Endodermal cell (in vitro differentiated cells): ENCODE data around the gene RGS11. TPM values are rescaled to one million over a fixed set of nuclear protein-coding genes. Genes with fewer than 3 reads are reported as not detected.

Experiments used
- DNase-seq: peaks from one replicate; pipeline ENCODE4 v3.0.0-alpha.2; 2017
- H3K27ac ChIP-seq: 2 replicates; pipeline ENCODE4 v1.5.1; 2013; ENCODE audit warnings: mild to moderate bottlenecking, low read depth, low read length, moderate library complexity
- H3K27me3 ChIP-seq: 2 replicates; pipeline ENCODE4 v1.6.1; 2013; ENCODE audit warnings: mild to moderate bottlenecking, low read length, moderate library complexity; ENCODE audit not compliant: insufficient read depth, control insufficient read depth, poor library complexity, severe bottlenecking
- H3K36me3 ChIP-seq: 2 replicates; pipeline ENCODE4 v1.7.0; 2013; ENCODE audit warnings: mild to moderate bottlenecking, low read length, moderate library complexity; ENCODE audit not compliant: control insufficient read depth, insufficient read depth
- H3K4me1 ChIP-seq: one replicate; pipeline ENCODE4 v1.7.0; 2013; ENCODE audit warnings: low read length; ENCODE audit not compliant: control insufficient read depth, insufficient read depth
- H3K4me3 ChIP-seq: 2 replicates; pipeline ENCODE4 v1.5.1; 2013; ENCODE audit warnings: mild to moderate bottlenecking, low read length, moderate library complexity
- H3K9ac ChIP-seq: 2 replicates; pipeline ENCODE4 v1.6.1; 2013; ENCODE audit warnings: mild to moderate bottlenecking, low read length, moderate library complexity; ENCODE audit not compliant: poor library complexity, severe bottlenecking; ENCODE audit errors: extremely low read depth
- H3K9me3 ChIP-seq: 2 replicates; pipeline ENCODE4 v1.6.1; 2013; ENCODE audit warnings: mild to moderate bottlenecking, low read length, moderate library complexity; ENCODE audit not compliant: control insufficient read depth
- H3K27ac Mint-ChIP-seq: 2 replicates; pipeline ENCODE4 v1.8.0; 2020; ENCODE audit warnings: mixed read lengths
- H3K27me3 Mint-ChIP-seq: 2 replicates; pipeline ENCODE4 v1.8.0; 2021; ENCODE audit warnings: mild to moderate bottlenecking, mixed read lengths; ENCODE audit not compliant: insufficient read depth
- H3K36me3 Mint-ChIP-seq: 2 replicates; pipeline ENCODE4 v1.8.0; 2020; ENCODE audit warnings: low read depth, mixed read lengths
- H3K4me1 Mint-ChIP-seq: 2 replicates; pipeline ENCODE4 v1.8.0; 2020; ENCODE audit warnings: mixed read lengths
- H3K4me3 Mint-ChIP-seq: 2 replicates; pipeline ENCODE4 v1.8.0; 2020; ENCODE audit warnings: mild to moderate bottlenecking, moderate library complexity, mixed read lengths
- H3K9me3 Mint-ChIP-seq: 2 replicates; pipeline ENCODE4 v1.8.0; 2020; ENCODE audit warnings: mild to moderate bottlenecking, mixed read lengths
- CTCF ChIP-seq: fragments of 200-600 bp; sonication (generic); conservative IDR thresholded peaks from 2 replicates; pipeline ENCODE4 v1.5.0; 2021; ENCODE audit warnings: antibody characterized with exemption, mild to moderate bottlenecking
- WGBS, 2 experiments: methylation state at CpG; one replicate each; pipeline versions ENCODE4 v1.1.5 to v1.1.7; 2013; ENCODE audit warnings: missing lambda C conversion rate in 2 of 2, mixed read lengths in 1 of 2; ENCODE audit not compliant: insufficient coverage in 1 of 2, insufficient read length in 1 of 2; 5-methylcytosine and 5-hydroxymethylcytosine counted together
- total RNA-seq, 2 donors: library from RNA; stranded (reverse); fragmentation: NEBNext Ultra II Directional in 1 of 2; extraction: Animal tissue kit (Norgen Biotek cat#: 25700) in 1 of 2; gene quantifications; 2 replicates in 1 of 2; 3 replicates in 1 of 2; pipeline ENCODE4 v1.2.1, GENCODE V29; 2021

RGS11 gene
- total RNA-seq, 2 donors from 2014 or later, result 2.0 to 7.8 TPM

GRCh38 chr16:322476-323143 lies 46.9 kb upstream of the RGS11 start:
- H3K4me1 Mint-ChIP-seq, result peaks cover 23% of the 10 kb centered on the region
- no peaks in the 10 kb centered on the region for H3K4me1 ChIP-seq
- no peak overlapping the region for H3K4me3 ChIP-seq
- H3K9me3 ChIP-seq, result no peaks in the 10 kb centered on the region
- no peaks in the 10 kb centered on the region for H3K9me3 Mint-ChIP-seq
- peaks cover 24% of the 10 kb centered on the region for H3K36me3 ChIP-seq
- H3K27me3 ChIP-seq, result no peaks in the 10 kb centered on the region
- no peaks in the 10 kb centered on the region for H3K27me3 Mint-ChIP-seq
- no peak overlapping the region for H3K27ac ChIP-seq
- WGBS, 2 experiments, result 93 to 94% methylated on average over 8 to 13 of the region's 13 CpGs
- DNase-seq, result no peak
- peaks cover 20% of the 10 kb centered on the region for H3K36me3 Mint-ChIP-seq
- TF ChIP-seq CTCF, result no peak
- no peak overlapping the region for H3K4me3 Mint-ChIP-seq
- no peak overlapping the region for H3K9ac ChIP-seq
- peak overlapping the region; percentile 52 for H3K27ac Mint-ChIP-seq

GRCh38 chr16:321532-321931 lies 45.8 kb upstream of the RGS11 start:
- Histone ChIP-seq H3K9me3 (no peaks in the 10 kb centered on the region), H3K4me1 (no peaks in the 10 kb centered on the region), H3K27me3 (no peaks in the 10 kb centered on the region), H3K9ac (no peak overlapping the region), H3K4me3 (no peak overlapping the region), H3K27ac (no peak overlapping the region), H3K36me3 (peaks cover 24% of the 10 kb centered on the region)
- Mint-ChIP-seq H3K27ac (no peak overlapping the region), H3K36me3 (peaks cover 20% of the 10 kb centered on the region), H3K4me1 (peaks cover 27% of the 10 kb centered on the region), H3K4me3 (no peak overlapping the region), H3K27me3 (no peaks in the 10 kb centered on the region), H3K9me3 (no peaks in the 10 kb centered on the region)
- DNase-seq, result no peak
- no peak for TF ChIP-seq CTCF
- 86 to 90% methylated on average over 8 to 9 of the region's 9 CpGs for WGBS, 2 experiments

GRCh38 chr16:320206-320605 lies 44.5 kb upstream of the RGS11 start:
- H3K9ac ChIP-seq, result no peak overlapping the region
- DNase-seq, result no peak
- no peaks in the 10 kb centered on the region for H3K9me3 Mint-ChIP-seq
- no peak overlapping the region for H3K4me3 Mint-ChIP-seq
- peaks cover 24% of the 10 kb centered on the region for H3K36me3 ChIP-seq
- no peaks in the 10 kb centered on the region for H3K27me3 ChIP-seq
- WGBS, 2 experiments, result 92 to 99% methylated on average over 3 to 5 of the region's 5 CpGs
- H3K36me3 Mint-ChIP-seq, result peaks cover 22% of the 10 kb centered on the region
- no peaks in the 10 kb centered on the region for H3K9me3 ChIP-seq
- no peak for TF ChIP-seq CTCF
- H3K4me3 ChIP-seq, result no peak overlapping the region
- H3K27ac ChIP-seq, result no peak overlapping the region
- peaks cover 22% of the 10 kb centered on the region for H3K4me1 Mint-ChIP-seq
- H3K27me3 Mint-ChIP-seq, result no peaks in the 10 kb centered on the region
- no peaks in the 10 kb centered on the region for H3K4me1 ChIP-seq
- H3K27ac Mint-ChIP-seq, result no peak overlapping the region
